Hepatocyte (in vitro differentiated cells): ENCODE data around the gene CNNM4. TPM values are rescaled to one million over a fixed set of nuclear protein-coding genes. Genes with fewer than 3 reads are reported as not detected.

Experiments used
- DNase-seq: peaks from one replicate; pipeline ENCODE4 v3.0.0-alpha.2; 2016; ENCODE audit warnings: low spot score
- H2AFZ ChIP-seq: fragments of 200-600 bp; sonication (generic); 2 replicates; pipeline ENCODE4 v1.6.0; 2016; ENCODE audit warnings: antibody characterized with exemption, mild to moderate bottlenecking
- H3K27ac ChIP-seq: fragments of 200-600 bp; sonication (generic); 2 replicates; pipeline ENCODE4 v1.5.1; 2016; ENCODE audit warnings: mild to moderate bottlenecking
- H3K27me3 ChIP-seq: fragments of 200-600 bp; sonication (generic); 2 replicates; pipeline ENCODE4 v1.6.1; 2016
- H3K36me3 ChIP-seq: fragments of 200-600 bp; sonication (generic); replicated peaks from 2 replicates; pipeline ENCODE4 v1.5.1; 2016; ENCODE audit warnings: low read depth; ENCODE audit not compliant: insufficient read depth
- H3K4me1 ChIP-seq: fragments of 200-600 bp; sonication (generic); 2 replicates; pipeline ENCODE4 v1.5.1; 2016; ENCODE audit warnings: mild to moderate bottlenecking, moderate library complexity; ENCODE audit not compliant: insufficient read depth
- H3K4me2 ChIP-seq: fragments of 200-600 bp; sonication (generic); 2 replicates; pipeline ENCODE4 v1.6.0; 2016
- H3K4me3 ChIP-seq: fragments of 200-600 bp; sonication (generic); 2 replicates; pipeline ENCODE4 v1.5.1; 2016; ENCODE audit warnings: mild to moderate bottlenecking
- H3K79me2 ChIP-seq: fragments of 200-600 bp; sonication (generic); 2 replicates; pipeline ENCODE4 v1.6.0; 2017; ENCODE audit warnings: mild to moderate bottlenecking
- H3K9me2 ChIP-seq: fragments of 200-600 bp; sonication (generic); replicated peaks from 2 replicates; pipeline ENCODE4 v1.6.0; 2017; ENCODE audit warnings: mild to moderate bottlenecking; ENCODE audit not compliant: insufficient read depth
- H3K9me3 ChIP-seq: fragments of 200-600 bp; sonication (generic); 2 replicates; pipeline ENCODE4 v1.5.1; 2016; ENCODE audit warnings: low read depth, mild to moderate bottlenecking
- H4K20me1 ChIP-seq: fragments of 200-600 bp; sonication (generic); 2 replicates; pipeline ENCODE4 v1.6.0; 2016; ENCODE audit warnings: mild to moderate bottlenecking; ENCODE audit not compliant: insufficient read depth, poor library complexity, severe bottlenecking
- CTCF ChIP-seq: fragments of 200-600 bp; sonication (generic); IDR thresholded peaks from 2 replicates; pipeline ENCODE4 v1.5.1; 2016; ENCODE audit warnings: antibody characterized with exemption, mild to moderate bottlenecking; ENCODE audit not compliant: poor library complexity
- EZH2 ChIP-seq: fragments of 200-600 bp; sonication (generic); IDR thresholded peaks from 2 replicates; pipeline ENCODE4 v1.6.1; 2016; ENCODE audit warnings: antibody characterized with exemption, mild to moderate bottlenecking, borderline replicate concordance
- EZH2phosphoT487 ChIP-seq: fragments of 200-600 bp; sonication (generic); IDR thresholded peaks from one replicate; pipeline ENCODE4 v1.6.1; 2018; ENCODE audit warnings: antibody characterized with exemption, mild to moderate bottlenecking, low read depth, moderate library complexity; ENCODE audit not compliant: unreplicated experiment, severe bottlenecking
- WGBS: methylation state at CpG from one replicate; pipeline ENCODE4 v1.1.6; 2016; ENCODE audit warnings: low lambda C conversion rate; ENCODE audit errors: missing lambda C conversion rate; 5-methylcytosine and 5-hydroxymethylcytosine counted together
- polyA plus RNA-seq: library from polyadenylated mRNA; unstranded; fragments of >200 nt; fragmentation: Nextera tagmentation; extraction: Ambion mirVana; gene quantifications from 2 replicates; pipeline ENCODE4 v1.2.1, GENCODE V29; 2016
- total RNA-seq: library from RNA; depleted of rRNA; stranded (reverse); fragments of >200 nt; gene quantifications from 2 replicates; pipeline ENCODE4 v1.2.3, GENCODE V29; 2014

CNNM4 gene
- total and polyA plus RNA-seq, 2 experiments from 2014 or later, result 8.8 to 10.8 TPM

GRCh38 chr2:96772903-96773671, 12.4 kb downstream of the CNNM4 start:
- Histone ChIP-seq H3K27ac (no peak overlapping the region), H3K4me3 (no peak overlapping the region), H3K4me1 (peaks cover 14% of the 10 kb centered on the region), H3K27me3 (no peaks in the 10 kb centered on the region), H3K36me3 (no peaks in the 10 kb centered on the region), H3K4me2 (no peak overlapping the region), H3K9me3 (no peaks in the 10 kb centered on the region), H3K79me2 (peaks cover 71% of the 10 kb centered on the region), H3K9me2 (no peaks in the 10 kb centered on the region), H2AFZ (no peak overlapping the region), H4K20me1 (no peaks in the 10 kb centered on the region)
- TF ChIP-seq EZH2, result no peak
- TF ChIP-seq EZH2phosphoT487, result no peak
- TF ChIP-seq CTCF, result no peak
- no peak for DNase-seq
- WGBS, result 94% methylated on average over 12 of the region's 12 CpGs

GRCh38 chr2:96773922-96774321, 13.2 kb downstream of the CNNM4 start:
- Histone ChIP-seq H3K36me3 (no peaks in the 10 kb centered on the region), H3K9me3 (no peaks in the 10 kb centered on the region), H4K20me1 (no peaks in the 10 kb centered on the region), H3K9me2 (no peaks in the 10 kb centered on the region), H3K4me3 (no peak overlapping the region), H3K79me2 (peaks cover 71% of the 10 kb centered on the region), H2AFZ (no peak overlapping the region), H3K4me2 (peak overlapping the region; percentile 7), H3K4me1 (peaks cover 10% of the 10 kb centered on the region), H3K27ac (no peak overlapping the region), H3K27me3 (no peaks in the 10 kb centered on the region)
- no peak for DNase-seq
- TF ChIP-seq CTCF (no peak), EZH2phosphoT487 (no peak), EZH2 (no peak)
- 85% methylated on average over 7 of the region's 7 CpGs for WGBS

GRCh38 chr2:96775160-96775559, 14.5 kb downstream of the CNNM4 start:
- Histone ChIP-seq H3K4me3 (no peak overlapping the region), H3K79me2 (peaks cover 65% of the 10 kb centered on the region), H3K36me3 (no peaks in the 10 kb centered on the region), H3K4me1 (peaks cover 6% of the 10 kb centered on the region), H4K20me1 (no peaks in the 10 kb centered on the region), H3K27me3 (no peaks in the 10 kb centered on the region), H3K9me3 (no peaks in the 10 kb centered on the region), H3K4me2 (no peak overlapping the region), H3K27ac (no peak overlapping the region), H2AFZ (no peak overlapping the region), H3K9me2 (no peaks in the 10 kb centered on the region)
- TF ChIP-seq EZH2phosphoT487 (no peak), EZH2 (no peak), CTCF (no peak)
- no peak for DNase-seq
- 55% methylated on average over 1 of the region's 1 CpG for WGBS
